HUES6 (cell line): Measurements from ENCODE around the gene TNC.

Experiments used
- H3K27ac ChIP-seq: 2 replicates; pipeline ENCODE4 v1.7.0; 2013; ENCODE audit warnings: low read depth, mild to moderate bottlenecking, low read length, inconsistent platforms
- H3K27me3 ChIP-seq: 2 replicates; pipeline ENCODE4 v1.6.1; 2013; ENCODE audit warnings: low read length; ENCODE audit not compliant: control insufficient read depth, insufficient read depth
- H3K36me3 ChIP-seq: 2 replicates; pipeline ENCODE4 v1.6.1; 2013; ENCODE audit warnings: low read length; ENCODE audit not compliant: control insufficient read depth, insufficient read depth
- H3K4me1 ChIP-seq: 2 replicates; pipeline ENCODE4 v1.6.1; 2013; ENCODE audit warnings: low read length; ENCODE audit not compliant: control insufficient read depth, insufficient read depth
- H3K4me3 ChIP-seq: 2 replicates; pipeline ENCODE4 v1.5.1; 2013; ENCODE audit warnings: low read depth, low read length
- H3K9ac ChIP-seq: one replicate; pipeline ENCODE4 v1.6.1; 2013; ENCODE audit warnings: mild to moderate bottlenecking, low read length
- H3K9me3 ChIP-seq: 2 replicates; pipeline ENCODE4 v1.6.1; 2013; ENCODE audit warnings: low read depth, low read length; ENCODE audit not compliant: control insufficient read depth, insufficient read depth

The TNC gene

DNA sequence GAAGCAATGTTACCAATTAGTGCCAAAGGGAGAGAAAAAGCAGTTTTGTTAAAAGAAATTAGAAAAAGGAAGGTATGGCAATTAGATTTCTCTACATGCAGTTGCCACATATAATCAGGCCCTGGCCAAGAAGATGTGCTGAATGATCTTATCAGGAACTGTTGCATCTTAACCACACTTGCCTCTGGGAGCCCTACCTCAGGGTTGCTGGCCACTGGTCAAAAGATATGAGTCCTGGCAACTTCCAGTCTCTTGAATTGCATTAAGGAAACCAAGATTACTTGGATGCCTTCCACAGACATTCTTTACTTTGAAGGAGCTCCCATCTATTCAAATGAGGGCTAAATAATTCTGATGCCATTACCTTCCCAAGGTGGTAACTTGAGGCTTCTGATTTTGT lies 60.4 kb downstream of the TNC start:
- Histone ChIP-seq H3K4me3 (no peak overlapping the region), H3K27ac (no peak overlapping the region), H3K9ac (no peak overlapping the region), H3K4me1 (no peaks in the 10 kb centered on the region), H3K9me3 (no peaks in the 10 kb centered on the region), H3K27me3 (no peaks in the 10 kb centered on the region), H3K36me3 (peaks cover 30% of the 10 kb centered on the region; the same call in 1 of the 2 replicates)

DNA sequence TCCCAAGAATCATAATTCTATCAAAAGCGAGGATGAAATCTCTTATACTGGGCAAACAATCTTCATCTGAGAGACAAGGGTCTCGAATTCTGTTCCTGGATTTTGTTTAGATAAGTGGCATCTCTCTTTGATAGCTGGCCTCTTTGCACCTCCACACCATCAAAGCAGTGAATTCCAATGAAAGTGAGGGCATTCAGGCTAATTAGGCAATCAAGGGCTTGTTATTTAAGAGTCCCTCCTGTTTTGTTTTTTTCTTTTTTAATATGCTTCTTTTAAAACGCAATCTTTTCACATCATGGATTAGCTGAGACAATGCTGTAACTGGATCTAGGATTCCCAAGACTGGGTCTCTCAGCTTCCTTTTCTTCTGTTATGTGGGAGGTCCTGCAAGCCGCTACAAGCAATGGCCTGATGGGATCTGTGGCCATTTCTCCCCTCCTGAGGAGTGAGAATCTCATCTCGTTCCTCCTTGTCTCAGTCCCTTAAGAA lies 67.9 kb downstream of the TNC start:
- Histone ChIP-seq H3K27me3 (no peaks in the 10 kb centered on the region), H3K27ac (no peak overlapping the region), H3K9ac (no peak overlapping the region), H3K4me3 (no peak overlapping the region), H3K9me3 (no peaks in the 10 kb centered on the region), H3K4me1 (peaks cover 8% of the 10 kb centered on the region), H3K36me3 (peaks cover 17% of the 10 kb centered on the region; the same call in 1 of the 2 replicates)

DNA sequence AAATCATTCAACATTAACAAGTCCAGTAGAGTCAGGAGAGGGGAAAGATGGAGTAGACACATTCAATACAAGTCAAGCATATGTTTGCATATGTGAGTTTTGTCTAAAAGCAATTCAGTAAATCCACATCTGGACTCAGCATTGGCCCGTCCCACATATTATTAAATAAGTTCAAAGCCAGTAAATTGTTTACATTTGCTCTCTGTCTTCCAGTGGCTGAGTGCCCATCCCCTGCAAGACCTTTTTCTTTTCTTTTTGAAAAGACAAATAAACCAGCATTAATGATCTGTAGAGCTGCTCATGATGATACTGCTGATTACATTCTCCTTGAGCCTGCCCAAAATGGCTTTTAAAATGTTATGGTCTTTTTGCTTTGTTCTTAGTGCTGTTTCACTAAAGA lies 71.1 kb downstream of the TNC start:
- no peak overlapping the region for H3K4me3 ChIP-seq
- peaks cover 8% of the 10 kb centered on the region for H3K4me1 ChIP-seq
- no peak overlapping the region for H3K9ac ChIP-seq
- H3K36me3 ChIP-seq = peaks cover 17% of the 10 kb centered on the region; the same call in 1 of the 2 replicates
- H3K27ac ChIP-seq = no peak overlapping the region
- H3K27me3 ChIP-seq = no peaks in the 10 kb centered on the region
- no peaks in the 10 kb centered on the region for H3K9me3 ChIP-seq

DNA sequence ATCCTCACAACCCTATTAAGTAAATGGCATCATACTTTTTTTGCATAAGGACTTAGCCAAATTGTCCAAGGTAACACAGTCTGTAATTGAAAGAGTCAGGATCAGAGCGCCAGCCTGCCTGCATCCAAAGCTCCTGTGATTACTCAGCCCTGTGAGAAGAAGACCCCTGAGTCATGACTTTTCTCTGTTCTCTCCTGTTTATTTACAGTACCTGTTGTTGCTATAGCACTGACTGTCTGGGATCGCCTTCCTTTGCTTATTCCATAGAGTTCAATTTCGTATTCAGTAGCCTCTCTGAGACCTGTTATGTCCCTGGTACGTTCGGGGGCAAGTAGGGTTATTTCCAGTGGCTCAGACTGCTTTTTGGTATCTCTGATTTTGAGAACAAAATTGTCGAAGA lies 71.8 kb downstream of the TNC start:
- Histone ChIP-seq H3K36me3 (peaks cover 17% of the 10 kb centered on the region; the same call in 1 of the 2 replicates), H3K9ac (no peak overlapping the region), H3K27ac (no peak overlapping the region), H3K27me3 (no peaks in the 10 kb centered on the region), H3K9me3 (no peaks in the 10 kb centered on the region), H3K4me1 (peaks cover 8% of the 10 kb centered on the region), H3K4me3 (no peak overlapping the region)

DNA sequence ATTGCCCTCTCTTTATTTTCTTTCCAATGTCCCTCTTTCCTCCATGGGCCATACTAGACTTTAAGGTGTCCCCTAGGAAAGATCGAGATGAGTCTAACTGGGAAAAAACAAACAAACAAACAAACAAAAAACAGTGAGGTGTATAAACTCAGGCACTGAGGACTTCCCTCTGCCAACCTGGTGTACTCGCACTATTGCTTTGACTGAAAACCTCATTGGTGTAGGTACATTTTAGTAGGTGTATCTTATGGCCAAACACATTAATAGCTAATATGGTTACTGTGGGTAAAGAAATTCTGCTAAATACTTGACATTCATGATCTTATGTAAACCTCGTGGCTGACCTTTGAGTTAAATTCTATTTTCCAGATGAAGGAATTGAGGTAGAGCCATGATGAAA lies 74.3 kb downstream of the TNC start:
- Histone ChIP-seq H3K4me1 (no peaks in the 10 kb centered on the region), H3K27me3 (no peaks in the 10 kb centered on the region), H3K36me3 (peaks cover 31% of the 10 kb centered on the region; the same call in 1 of the 2 replicates), H3K9me3 (no peaks in the 10 kb centered on the region), H3K27ac (no peak overlapping the region), H3K9ac (no peak overlapping the region), H3K4me3 (no peak overlapping the region)

DNA sequence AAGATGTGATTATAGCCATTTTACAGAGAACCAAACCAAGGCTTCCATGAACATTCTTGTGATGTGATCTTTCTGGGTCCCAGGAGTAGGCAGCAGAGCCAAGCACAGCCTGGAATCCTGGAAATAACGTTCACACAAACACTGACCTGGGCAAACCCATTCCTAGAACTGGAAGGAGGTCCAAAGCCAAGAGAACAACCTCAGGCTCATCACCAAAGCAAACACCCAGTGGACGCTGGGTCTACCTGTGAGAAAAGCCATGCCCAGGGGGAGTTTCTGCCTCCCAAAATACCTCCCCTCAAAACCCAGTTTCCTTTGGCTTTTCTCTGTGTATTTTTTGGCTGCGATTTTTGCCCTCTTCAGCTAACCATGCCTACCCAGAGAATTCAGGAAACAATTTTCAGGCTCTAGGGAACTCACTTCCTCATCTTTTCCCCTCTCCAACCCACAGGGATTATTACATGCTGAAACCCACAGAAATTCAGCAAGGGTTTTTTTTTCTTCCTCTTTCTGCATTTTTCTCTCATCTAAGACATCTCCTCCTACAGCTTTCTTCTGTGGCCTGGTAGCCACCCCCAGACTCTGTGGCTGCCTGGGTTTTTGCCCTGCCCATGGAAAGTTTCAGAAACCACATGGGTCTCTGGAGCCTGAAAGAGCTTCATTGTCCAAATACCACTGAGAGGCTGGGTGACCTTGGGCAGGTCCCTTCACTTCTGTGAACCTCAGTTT lies 75.0 kb downstream of the TNC start:
- H3K4me3 ChIP-seq = no peak overlapping the region
- no peak overlapping the region for H3K9ac ChIP-seq
- H3K9me3 ChIP-seq = no peaks in the 10 kb centered on the region
- H3K4me1 ChIP-seq = no peaks in the 10 kb centered on the region
- H3K36me3 ChIP-seq = peaks cover 31% of the 10 kb centered on the region; the same call in 1 of the 2 replicates
- H3K27me3 ChIP-seq = no peaks in the 10 kb centered on the region
- no peak overlapping the region for H3K27ac ChIP-seq

DNA sequence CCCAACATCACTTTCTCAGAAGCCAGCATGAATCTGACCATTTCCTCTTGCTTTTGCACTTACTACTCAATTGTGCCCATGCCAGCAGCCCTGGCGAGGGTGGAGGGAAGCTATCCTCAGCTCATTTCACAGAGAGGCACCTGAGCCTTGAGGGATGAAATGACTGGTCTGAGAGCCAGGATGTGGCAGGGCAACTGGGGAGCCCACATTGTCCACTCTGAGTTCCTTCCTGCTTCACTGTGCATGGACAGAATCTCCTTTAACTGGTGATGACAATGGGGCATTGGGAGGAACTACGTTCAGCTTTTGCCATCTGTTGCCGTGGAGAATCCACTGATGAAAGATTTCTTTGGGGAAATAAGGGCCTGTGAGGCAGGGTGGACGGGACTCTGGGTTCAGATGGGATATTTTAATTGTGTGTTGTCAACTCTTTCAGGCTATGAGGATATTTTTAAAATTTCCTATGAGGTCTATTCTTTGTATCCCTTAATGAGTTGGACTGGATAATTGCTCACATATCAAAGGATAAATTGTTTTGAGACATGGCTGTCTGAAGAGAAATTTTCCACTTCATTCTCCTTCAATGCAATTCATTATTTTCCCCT lies 78.3 kb downstream of the TNC start:
- Histone ChIP-seq H3K4me3 (no peak overlapping the region), H3K27ac (no peak overlapping the region), H3K4me1 (no peaks in the 10 kb centered on the region), H3K36me3 (peaks cover 40% of the 10 kb centered on the region; the same call in 1 of the 2 replicates), H3K9ac (no peak overlapping the region), H3K9me3 (no peaks in the 10 kb centered on the region), H3K27me3 (no peaks in the 10 kb centered on the region)

DNA sequence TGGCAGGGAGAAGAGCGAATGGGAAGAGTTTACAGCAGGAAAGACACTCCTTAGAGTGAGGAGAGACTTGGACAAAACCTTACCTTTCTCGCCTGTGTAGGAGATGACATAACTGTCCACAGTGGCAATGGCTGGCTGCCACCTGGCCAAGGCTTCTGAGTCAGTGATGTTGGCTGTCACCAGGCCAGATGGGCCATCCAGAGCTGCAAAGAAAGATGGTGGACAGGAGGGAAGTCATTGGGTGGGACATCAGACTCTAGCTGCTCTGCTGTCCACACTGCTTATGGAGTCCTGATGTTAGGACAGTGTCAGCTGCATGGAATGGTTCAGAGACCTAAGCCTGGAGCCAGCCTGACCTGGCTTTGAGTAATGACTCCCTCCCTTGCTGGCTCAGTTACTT lies 79.8 kb downstream of the TNC start:
- H3K9ac ChIP-seq = no peak overlapping the region
- peaks cover 41% of the 10 kb centered on the region; the same call in 1 of the 2 replicates for H3K36me3 ChIP-seq
- no peak overlapping the region for H3K27ac ChIP-seq
- H3K9me3 ChIP-seq = no peaks in the 10 kb centered on the region
- H3K4me1 ChIP-seq = no peaks in the 10 kb centered on the region
- H3K27me3 ChIP-seq = no peaks in the 10 kb centered on the region
- no peak overlapping the region for H3K4me3 ChIP-seq

DNA sequence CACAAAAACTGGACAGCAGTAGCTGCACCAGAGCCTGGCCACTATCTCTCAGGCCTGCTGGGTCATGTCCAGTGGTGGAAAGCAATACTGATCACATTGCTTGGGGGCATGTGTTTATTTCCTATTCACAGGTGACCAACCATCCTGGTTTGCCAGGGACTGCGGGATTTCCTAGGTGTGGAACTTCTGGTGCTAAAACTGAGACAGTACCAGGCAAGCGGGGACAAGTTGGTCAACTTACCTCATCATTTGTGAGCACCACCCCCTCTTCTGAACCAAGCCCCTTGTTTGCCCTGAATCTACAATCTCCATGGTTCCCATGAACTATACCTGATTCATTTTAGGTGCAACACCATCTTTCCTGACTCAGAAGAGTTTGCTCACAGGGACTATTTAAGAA lies 81.3 kb downstream of the TNC start:
- no peak overlapping the region for H3K9ac ChIP-seq
- H3K27ac ChIP-seq = no peak overlapping the region
- no peak overlapping the region for H3K4me3 ChIP-seq
- H3K27me3 ChIP-seq = no peaks in the 10 kb centered on the region
- H3K9me3 ChIP-seq = no peaks in the 10 kb centered on the region
- peaks cover 45% of the 10 kb centered on the region; the same call in 1 of the 2 replicates for H3K36me3 ChIP-seq
- no peaks in the 10 kb centered on the region for H3K4me1 ChIP-seq

DNA sequence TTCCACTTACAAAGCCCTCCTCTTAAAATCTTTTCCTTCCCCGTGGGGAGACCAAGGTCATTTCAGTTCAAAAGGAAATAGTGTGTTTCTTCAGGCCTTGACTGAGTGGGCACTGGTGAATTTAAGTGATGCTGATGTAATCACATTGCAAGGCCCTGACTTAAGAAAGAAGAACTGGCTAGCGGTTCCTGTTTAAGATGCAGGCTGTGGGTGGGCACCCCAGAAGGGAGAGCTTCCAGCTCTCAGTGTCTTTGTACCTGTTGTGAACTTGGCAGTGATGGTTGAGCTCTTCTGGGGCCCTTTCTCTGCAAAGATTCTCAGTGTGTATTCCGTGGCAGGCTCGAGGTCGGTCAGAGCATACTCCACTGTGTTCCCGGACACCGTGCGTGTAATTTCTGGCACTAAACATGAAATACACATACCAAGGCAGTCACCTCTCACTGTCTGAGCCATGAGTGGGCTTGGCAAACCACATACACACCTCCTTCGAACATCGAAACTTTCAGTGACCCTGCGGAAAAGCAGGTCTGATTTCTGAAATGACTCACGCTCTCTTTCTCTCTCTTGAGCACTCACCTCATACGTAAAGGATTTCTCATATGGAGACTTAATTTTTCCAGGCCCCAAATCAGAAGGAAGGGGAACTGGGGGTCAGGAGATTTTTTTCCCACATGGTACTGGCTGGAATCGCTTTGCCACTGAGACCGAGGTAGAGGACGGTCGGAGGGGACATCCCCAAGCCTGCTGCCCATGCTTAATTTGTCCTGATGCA lies 81.9 kb downstream of the TNC start:
- Histone ChIP-seq H3K36me3 (peaks cover 50% of the 10 kb centered on the region; the same call in 1 of the 2 replicates), H3K27ac (no peak overlapping the region), H3K9ac (no peak overlapping the region)

DNA sequence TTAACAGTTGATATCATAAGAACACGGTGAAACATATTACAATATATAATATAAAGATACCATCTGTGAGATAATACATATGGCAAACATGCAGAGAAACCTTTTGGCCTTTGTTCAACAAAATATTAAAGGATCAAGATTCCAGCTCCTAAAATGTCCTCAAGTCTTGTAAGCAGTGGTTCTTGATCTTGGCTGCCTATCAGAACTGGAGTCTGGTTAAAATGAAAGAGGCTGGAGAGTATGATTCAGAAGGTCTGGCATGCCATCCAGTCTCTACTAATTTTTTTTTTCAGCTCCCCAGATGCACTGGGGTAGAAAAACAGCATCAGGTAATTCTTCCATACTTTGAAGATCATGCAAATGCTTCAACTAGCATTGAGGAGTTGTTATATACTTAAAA lies 83.2 kb downstream of the TNC start:
- no peak overlapping the region for H3K27ac ChIP-seq
- H3K9ac ChIP-seq = no peak overlapping the region
- H3K36me3 ChIP-seq = peaks cover 41% of the 10 kb centered on the region; the same call in 1 of the 2 replicates
- no peaks in the 10 kb centered on the region for H3K27me3 ChIP-seq
- H3K4me1 ChIP-seq = no peaks in the 10 kb centered on the region
- no peak overlapping the region for H3K4me3 ChIP-seq
- H3K9me3 ChIP-seq = no peaks in the 10 kb centered on the region

More for the DNA sequence above, 81.9 kb downstream of the TNC start:
- Histone ChIP-seq H3K9me3 (no peaks in the 10 kb centered on the region), H3K27me3 (no peaks in the 10 kb centered on the region), H3K4me1 (no peaks in the 10 kb centered on the region), H3K4me3 (no peak overlapping the region)
